Anterior cingulate cortex (tissue), 58 donors: ENCODE results near the gene NEU4.
A peak's percentile ranks its signal among the peaks of the same experiment; 100 is the strongest.
"Not testable (repeated sequence)": the region's sequence is repeated elsewhere in the genome, so short reads cannot be mapped to it uniquely, and the experiment has no call there.

Experiments
- DNase-seq, 58 donors: peaks; one replicate each; lab custom pipeline; 2025; lab: John Stamatoyannopoulos, UW

Gene NEU4

DNA sequence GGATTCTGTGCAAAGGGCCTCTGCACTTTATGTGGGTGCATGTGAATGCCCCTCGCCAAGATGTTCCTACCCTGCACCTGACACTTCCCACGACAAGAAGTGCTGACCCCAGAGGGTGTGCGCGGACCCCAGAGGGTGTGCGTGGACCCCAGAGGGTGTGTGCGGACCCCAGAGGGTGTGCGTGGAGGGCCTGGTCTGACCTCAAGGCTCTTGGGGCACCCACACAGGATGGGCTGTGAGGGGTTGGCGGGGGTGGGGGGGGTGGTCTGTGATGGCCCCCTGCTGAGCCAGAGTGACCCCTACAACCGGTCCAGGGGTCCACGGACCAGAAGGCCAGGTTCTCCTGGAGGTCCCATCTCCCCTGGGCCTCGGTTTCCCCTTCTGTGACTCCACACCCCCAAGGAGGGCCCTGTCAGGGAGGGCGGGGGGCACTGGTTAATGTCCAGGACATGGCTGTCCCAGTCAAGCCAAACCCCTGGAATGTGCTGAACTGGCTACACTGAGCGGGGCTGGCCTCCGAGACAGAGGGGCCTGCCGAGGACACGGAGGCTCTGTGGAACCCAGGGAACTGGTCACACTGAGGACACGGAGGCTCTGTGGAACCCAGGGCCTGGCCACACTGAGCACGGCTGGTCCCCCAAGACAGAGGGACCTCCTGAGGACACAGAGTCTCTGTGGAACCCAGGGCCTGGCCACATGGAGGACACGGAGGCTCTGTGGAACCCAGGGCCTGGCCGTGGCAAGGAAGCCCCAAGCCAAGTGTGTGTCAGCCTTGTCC lies 3.1 kb downstream of the NEU4 start:
- no peak for DNase-seq

GRCh38 chr2:241812730-241813643 lies 4.0 kb downstream of the NEU4 start:
- DNase-seq = peak in 38 of 58 donors; percentile 14 to 77 (median 50)

DNA sequence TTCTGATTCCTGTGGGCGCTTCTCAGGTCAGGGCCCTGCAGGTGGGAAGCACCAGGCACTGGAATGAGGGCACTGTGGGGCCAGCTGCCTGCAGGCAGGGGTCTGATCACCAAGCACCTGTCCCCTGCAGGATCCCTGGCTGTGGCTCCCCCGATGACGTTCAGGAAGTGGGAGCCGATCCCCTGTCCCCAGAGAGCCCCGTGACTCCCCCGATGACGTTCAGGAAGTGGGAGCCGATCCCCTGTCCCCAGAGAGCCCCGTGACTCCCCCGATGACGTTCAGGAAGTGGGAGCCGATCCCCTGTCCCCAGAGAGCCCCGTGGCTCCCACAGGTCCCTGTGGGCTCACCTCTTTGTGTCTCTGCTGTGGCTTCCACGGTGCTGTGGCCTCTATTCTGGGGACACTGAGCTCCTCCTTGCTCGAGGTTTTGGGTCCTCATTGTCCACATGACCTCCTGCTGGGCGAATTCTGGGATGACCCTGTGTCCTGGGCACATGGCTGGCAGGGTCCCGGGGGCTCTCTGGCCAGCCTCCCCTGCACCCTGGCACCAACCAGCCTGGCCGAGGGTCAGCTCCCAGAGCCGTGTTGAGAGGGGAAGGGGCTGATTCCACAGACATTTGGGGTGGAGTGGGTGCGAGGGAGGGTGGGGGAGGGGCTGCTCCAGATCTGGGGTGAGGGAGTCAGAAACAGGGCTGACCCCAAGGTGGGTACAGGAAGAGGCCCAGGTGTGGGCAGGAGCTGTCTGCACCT lies 4.8 kb downstream of the NEU4 start:
- DNase-seq = no peak

DNA sequence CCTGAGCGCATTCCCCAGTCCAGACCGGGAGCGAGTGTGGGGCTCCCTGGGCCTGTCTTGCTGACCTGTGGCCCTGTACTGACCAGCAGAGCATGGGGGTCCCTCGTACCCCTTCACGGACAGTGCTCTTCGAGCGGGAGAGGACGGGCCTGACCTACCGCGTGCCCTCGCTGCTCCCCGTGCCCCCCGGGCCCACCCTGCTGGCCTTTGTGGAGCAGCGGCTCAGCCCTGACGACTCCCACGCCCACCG lies 5.3 kb downstream of the NEU4 start:
- no peak for DNase-seq

DNA sequence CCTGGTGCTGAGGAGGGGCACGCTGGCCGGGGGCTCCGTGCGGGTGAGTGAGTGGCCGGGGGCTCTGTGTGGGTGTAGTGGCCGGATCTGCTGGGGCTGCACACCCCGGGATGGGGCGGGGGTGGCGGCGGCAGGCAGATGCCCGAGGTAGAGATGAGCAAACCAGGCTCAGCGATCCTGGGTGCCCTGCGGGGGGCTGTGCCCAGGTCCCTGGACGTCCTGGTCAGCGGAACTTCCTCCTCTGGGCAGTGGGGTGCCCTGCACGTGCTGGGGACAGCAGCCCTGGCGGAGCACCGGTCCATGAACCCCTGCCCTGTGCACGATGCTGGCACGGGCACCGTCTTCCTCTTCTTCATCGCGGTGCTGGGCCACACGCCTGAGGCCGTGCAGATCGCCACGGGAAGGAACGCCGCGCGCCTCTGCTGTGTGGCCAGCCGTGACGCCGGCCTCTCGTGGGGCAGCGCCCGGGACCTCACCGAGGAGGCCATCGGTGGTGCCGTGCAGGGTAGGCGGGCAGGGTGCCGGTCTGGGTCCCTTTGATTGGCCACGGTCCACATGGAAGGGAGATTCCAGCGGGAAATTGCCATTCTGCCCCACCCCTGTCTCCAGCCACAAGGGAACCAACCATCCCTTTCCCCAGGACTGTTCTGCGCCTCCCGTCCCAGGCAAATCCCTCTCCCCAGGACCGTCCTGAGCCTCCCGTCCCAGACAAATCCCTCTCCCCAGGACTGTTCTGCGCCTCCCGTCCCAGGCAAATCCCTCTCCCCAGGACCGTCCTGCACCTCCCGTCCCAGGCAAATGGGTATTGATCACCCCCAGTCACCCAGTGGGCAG lies 5.9 kb downstream of the NEU4 start:
- no peak for DNase-seq

DNA sequence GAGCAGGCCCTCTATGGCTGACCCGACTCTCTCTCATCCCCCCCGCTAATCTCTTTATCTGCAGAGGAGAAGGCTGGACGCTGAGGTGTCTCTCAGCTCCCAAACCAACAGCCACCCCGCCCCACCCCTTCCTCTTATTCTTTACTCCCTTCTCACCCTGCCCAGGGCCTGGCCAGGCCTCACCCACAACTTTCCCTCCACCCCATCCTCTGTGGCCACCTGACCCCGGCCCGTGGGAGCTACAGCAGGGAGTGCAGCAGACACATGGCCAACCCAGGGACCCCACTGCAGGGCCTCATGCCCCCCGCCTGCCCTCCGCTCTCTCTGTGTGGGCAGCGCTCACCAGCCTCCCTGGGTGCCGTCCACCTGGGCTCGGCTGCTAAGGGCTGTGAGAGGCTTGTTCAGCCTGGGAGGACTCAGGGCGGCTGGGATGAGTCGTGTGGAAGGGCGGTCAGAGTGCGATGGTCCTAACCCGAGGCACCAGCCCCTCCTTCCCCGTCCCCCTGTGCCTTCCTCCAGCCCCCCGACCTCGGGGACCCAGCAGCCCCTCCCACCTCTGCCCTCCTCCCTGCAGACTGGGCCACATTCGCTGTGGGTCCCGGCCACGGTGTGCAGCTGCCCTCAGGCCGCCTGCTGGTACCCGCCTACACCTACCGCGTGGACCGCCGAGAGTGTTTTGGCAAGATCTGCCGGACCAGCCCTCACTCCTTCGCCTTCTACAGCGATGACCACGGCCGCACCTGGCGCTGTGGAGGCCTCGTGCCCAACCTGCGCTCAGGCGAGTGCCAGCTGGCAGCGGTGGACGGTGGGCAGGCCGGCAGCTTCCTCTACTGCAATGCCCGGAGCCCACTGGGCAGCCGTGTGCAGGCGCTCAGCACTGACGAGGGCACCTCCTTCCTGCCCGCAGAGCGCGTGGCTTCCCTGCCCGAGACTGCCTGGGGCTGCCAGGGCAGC lies 6.8 kb downstream of the NEU4 start:
- no peak for DNase-seq

DNA sequence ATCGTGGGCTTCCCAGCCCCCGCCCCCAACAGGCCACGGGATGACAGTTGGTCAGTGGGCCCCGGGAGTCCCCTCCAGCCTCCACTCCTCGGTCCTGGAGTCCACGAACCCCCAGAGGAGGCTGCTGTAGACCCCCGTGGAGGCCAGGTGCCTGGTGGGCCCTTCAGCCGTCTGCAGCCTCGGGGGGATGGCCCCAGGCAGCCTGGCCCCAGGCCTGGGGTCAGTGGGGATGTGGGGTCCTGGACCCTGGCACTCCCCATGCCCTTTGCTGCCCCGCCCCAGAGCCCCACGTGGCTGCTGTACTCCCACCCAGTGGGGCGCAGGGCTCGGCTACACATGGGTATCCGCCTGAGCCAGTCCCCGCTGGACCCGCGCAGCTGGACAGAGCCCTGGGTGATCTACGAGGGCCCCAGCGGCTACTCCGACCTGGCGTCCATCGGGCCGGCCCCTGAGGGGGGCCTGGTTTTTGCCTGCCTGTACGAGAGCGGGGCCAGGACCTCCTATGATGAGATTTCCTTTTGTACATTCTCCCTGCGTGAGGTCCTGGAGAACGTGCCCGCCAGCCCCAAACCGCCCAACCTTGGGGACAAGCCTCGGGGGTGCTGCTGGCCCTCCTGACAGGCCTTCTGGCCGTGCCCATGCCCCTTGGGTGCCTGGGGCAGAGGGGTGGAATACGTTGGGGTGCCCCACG lies 7.6 kb downstream of the NEU4 start:
- DNase-seq = no peak

DNA sequence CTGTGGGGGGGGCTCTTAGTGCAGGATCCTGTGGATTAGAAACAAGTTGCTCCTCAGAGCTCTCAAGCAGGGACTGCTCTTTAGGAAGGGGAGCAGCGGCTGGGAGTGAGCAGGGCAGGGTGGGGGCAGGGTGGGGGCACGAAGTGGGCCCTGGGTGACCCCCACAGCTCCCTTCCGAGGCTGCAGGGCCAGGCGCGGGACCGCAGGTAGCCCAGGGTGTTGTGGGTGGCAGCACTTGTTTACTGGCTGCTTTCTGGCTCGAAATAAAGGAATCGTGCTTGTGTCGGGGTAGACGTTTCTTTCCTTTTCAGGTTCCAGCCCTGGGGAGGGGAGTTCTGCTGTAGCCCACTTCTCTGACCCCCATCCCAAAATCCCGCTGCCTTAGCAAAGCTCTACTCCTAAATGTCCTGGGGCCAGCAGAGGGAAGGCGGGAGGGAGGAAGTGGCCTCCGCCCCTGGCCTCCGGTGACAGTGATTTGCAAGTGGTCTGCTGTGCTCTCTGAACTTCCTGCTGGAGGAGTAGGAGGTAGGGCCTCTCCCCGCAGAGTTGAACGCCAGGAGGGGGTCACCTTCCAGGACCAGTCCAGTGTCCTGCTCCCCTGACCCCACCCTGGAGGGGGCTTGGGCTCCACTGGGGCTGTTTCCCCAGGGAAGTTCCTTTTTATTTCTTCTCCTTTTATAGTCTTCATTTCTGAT lies 8.3 kb downstream of the NEU4 start:
- no peak for DNase-seq

DNA sequence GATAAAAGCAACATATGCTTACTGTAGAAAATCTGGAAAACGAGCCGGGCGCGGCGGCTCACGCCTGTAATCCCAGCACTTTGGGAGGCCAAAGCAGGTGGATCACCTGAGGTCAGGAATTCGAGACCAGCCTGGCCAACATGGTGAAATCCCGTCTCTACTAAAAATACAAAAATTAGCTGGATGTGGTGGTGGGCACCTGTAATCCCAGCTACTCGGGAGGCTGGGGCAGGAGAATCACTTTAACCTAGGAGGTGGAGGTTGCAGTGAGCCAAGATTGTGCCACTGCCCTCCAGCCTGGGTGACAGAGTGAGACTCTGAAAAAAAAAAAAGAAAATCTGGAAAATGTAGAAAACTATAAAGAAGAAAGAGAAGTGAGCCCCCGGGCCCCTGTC lies 8.8 kb downstream of the NEU4 start:
- not testable (repeated sequence) for DNase-seq

DNA sequence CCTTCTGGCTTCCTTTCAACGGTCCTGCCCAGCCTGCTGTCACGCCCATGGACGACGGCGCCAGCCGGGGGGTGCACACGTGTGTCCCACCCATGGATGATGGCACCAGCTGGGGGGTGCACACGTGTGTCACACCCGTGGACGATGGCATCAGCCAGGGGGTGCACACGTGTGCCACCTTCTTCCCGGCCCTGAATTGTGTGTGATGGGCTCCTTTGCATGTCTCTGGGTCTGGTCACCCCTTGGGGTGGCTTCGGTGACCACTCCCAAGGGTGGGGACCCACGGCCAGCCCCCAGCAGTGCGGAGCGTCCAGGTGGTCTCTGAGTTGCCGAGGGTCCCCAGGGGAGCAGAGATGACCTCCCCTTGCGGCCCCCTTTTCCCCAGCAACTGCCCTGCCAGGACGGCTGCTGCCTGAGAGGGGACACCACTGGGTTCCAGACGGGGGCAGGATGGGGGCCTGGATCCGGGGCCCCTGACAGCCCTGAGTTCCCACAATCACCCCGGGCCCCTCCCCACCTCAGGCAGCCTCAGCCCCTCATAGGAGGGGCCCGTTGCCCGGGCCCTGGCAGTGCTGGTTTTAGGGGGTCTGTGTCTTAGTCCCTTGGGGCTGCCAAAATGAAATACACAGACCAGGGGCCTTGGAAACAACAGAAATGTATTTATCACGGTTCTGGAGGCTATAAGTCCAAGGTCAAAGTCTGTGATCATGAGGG lies 9.4 kb downstream of the NEU4 start:
- DNase-seq = no peak

- no peak for DNase-seq
These were observed 9.9 kb downstream of the NEU4 start for GRCh38 chr2:241818943-241819270.

DNA sequence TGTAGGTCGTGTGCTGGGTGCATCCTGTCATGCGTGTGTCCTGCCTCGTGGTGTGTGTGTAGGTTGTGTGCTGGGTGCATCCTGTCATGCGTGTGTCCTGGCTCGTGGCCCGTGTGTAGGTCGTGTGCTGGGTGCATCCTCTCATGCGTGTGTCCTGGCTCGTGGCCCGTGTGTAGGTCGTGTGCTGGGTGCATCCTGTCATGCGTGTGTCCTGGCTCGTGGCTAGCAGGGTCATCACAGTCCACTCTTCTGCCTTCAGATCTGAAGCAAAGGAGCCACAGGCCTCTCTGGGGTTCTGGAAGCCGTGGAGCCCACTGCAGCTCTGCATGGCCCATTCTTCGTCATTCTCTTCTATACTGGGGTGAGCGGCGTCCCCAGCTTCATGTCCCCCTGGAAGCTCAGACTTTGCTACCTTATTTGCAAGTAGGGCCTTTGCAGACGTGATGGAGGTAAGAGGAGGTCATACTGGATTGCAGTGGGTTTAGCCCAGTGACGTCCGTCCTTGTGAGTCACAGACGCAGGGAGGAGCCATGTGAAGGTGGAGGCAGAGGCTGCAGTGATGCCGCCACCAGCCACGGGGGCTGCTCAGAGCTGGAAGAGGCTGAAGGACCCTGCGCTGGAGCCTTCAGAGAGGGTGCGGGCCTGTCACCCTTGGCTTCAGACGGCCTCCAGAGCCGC lies 11.1 kb downstream of the NEU4 start:
- not testable (repeated sequence) for DNase-seq

GRCh38 chr2:241820625-241821384 lies 11.8 kb downstream of the NEU4 start:
- DNase-seq = no peak

DNA sequence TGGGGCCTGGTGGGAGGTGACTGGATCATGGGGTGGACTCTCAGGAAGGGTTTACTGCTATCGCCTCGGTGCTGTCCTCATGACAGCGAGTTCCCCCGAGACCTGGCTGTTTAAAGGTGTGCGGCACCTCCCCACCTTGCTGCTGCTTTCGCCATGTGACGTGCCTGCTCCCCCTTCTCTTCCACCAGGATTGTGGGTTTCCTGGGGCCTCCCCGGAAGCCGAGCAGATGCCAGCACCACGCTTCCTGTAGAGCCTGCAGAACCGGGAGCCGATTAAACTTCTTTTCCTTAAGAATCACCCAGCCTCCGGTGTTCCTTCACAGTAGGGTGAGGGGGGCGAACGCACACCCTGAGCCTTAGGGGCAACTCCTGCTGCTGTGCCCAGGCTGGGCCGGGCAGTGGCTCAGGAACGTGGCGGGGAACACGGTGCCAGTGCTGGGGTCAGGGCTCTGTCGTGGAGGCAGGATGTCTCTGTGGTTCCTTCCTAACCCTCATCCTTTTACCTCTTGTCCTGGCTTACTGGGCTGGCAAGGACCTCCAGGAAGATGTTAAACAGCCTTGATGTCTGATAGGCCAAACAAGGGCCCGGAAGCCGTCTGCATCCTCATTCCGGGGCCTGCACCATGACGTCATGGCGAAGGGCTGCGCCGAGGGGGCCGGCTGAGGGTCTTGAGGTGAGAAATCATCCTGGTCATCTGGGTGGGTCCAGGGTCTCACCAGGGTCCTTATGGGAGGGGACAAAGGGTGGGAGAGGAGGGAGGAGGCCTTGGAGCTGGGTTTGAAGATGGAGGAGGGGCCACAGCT lies 12.7 kb downstream of the NEU4 start:
- DNase-seq = no peak

GRCh38 chr2:241822264-241822623 lies 13.3 kb downstream of the NEU4 start:
- DNase-seq = no peak
